AG09309 (cell line): Measurements from ENCODE around the gene COL4A4.
A peak's percentile ranks its signal among the peaks of the same experiment; 100 is the strongest.

Experiments
- DNase-seq: peaks from one replicate; pipeline ENCODE4 v3.0.0-alpha.2; 2010; ENCODE audit warnings: low read depth
- H3K4me3 ChIP-seq: 2 replicates; pipeline ENCODE4 v1.5.1; 2011; ENCODE audit warnings: mild to moderate bottlenecking, low read depth, low read length, moderate library complexity; ENCODE audit not compliant: control insufficient read depth
- CTCF ChIP-seq: IDR thresholded peaks from 2 replicates; pipeline ENCODE4 v1.5.1; 2011; ENCODE audit warnings: mild to moderate bottlenecking, low read depth, low read length, inconsistent platforms; ENCODE audit not compliant: insufficient read depth, control insufficient read depth; ENCODE audit errors: missing control alignments

COL4A4 gene

DNA sequence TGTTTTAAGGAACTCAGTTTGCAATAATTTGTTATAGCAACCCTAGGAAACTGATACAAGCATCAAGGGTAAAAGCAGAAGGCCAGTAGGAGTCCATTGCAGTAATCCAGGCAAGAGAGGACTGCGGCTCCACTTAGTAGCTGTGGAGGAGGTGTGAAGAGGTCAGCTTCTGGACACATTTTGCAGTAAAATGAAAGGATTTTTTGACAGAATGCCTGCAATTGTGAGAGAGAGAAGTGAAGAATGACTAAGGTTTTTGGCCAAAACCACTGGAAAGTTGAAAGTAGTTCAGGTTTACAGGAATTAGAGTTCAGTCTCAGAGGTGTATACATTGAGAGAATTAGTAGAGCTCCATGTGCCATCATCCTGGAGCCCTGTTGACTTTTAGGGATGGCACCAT is 198.6 kb downstream of the COL4A4 start:
- H3K4me3 ChIP-seq, result no peak overlapping the region
- TF ChIP-seq CTCF, result no peak
- DNase-seq, result no peak

DNA sequence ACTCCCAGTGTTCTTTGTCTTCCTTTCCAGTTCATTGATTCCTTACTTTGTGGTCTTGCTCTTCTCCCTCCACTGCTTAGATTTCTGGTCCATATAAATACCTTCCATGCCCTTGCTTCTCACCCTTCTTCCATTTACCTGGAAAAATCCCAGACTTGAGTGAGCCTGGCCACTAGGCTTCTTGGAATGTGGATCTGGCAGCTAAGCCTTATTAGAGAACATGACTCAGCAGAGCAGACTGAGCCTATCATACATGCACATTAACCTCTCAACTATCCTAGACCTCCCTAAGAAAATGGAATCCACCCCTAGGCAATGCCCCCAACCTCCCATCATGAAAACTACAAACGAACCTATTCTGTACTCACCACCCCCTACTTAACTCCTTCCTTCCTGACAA is 200.5 kb downstream of the COL4A4 start:
- no peak overlapping the region for H3K4me3 ChIP-seq
- peak; percentile 43 for DNase-seq
- no peak for TF ChIP-seq CTCF

- TF ChIP-seq CTCF, result no peak
- no peak for DNase-seq
Observed at GRCh38 chr2:226962176-226962773, 201.7 kb downstream of the COL4A4 start.

GRCh38 chr2:226959418-226959817 is 204.6 kb downstream of the COL4A4 start:
- no peak overlapping the region for H3K4me3 ChIP-seq
- TF ChIP-seq CTCF, result no peak
- DNase-seq, result no peak

More at GRCh38 chr2:226962176-226962773, 201.7 kb downstream of the COL4A4 start:
- no peak overlapping the region for H3K4me3 ChIP-seq

DNA sequence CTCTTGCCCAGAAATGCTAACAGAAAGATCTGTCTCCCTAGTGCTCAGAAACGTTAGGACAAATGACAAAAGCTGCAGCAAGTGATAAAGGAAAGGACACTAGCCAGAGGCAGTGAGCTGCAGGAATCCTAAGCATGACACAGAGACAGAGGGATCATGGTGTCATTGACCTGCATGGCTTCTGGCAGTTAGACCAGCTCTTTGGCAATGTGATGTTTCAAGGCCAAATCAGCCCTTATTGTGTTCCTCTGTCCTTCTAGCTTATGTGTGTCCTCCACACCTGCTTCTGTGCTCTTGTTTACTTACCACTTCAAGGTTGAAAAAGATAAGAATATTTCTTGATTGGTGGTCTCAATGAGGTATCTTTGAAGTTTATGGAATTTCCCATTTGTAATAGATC is 207.3 kb downstream of the COL4A4 start:
- DNase-seq, result no peak
- TF ChIP-seq CTCF, result no peak
- no peak overlapping the region for H3K4me3 ChIP-seq

- no peak for TF ChIP-seq CTCF
- DNase-seq, result no peak
- no peak overlapping the region for H3K4me3 ChIP-seq
Observed at GRCh38 chr2:226953826-226954225, 210.2 kb downstream of the COL4A4 start.

DNA sequence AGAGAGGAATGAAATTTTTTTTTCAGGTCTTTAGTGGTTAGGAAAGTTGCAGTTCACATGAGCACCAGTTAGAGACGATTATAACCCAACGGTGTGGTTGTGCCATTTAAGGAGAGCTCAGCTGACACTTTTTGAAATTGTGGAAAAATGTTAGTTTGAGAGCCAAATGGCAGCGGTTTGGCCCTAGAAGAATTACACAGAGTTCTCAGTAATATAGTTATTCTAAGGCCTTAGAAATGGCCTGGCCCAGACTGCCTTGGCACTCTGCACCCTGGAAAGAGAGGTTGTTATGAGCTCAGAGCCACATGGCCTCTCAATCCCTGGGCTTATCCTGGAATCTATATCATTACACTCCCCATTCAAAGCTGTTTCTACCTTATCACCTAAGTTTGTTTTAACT is 210.8 kb downstream of the COL4A4 start:
- no peak for DNase-seq
- TF ChIP-seq CTCF, result no peak
- no peak overlapping the region for H3K4me3 ChIP-seq
